ENCODE results near the gene KLF8.

The KLF8 gene

DNA sequence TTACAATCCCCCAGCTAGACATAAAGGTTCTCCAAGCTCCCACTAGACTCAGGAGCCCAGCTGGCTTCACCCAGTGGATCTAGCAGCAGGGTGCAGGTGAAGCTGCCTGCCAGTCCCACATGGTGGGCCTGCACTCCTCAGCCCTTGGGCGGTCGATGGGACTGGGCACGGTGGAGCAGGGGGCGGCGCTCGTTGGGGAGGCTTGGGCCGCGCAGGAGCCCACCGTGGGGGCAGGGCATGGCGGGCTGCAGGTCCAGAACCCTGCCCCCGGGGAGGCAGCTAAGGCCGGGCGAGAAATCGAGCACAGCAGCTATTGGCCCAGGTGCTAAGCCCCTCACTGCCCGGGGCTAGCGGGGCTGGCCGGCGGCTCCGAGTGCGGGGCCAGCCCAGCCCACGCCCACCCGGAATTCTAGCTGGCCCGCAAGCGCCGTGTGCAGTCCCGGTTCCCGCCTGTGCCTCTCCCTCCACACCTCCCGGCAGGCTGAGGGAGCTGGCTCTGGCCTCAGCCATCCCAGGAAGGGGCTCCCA, 9.6 kb upstream of the KLF8 start:
- Histone ChIP-seq H3K27ac (no peak overlapping the region), H3K36me3 (no peaks in the 10 kb centered on the region)

DNA sequence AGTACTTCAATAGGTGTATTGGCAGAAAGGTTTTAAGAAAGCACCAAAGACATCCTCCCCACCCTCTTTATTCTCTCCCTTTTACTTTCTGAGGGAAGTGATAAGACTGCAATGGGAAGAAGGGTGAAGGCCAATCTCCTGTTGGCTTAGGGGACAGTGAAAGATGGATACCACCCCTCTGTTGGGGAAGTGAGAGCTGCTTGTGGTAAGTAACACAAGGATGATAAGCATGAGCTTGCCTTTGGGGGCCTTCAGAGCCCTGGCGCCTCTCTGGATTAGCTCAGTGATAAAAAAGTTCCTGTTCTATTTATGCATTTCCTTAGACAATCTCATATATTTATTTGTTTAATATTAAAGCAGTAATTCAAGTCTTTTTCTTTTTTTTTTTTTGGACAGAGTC, 5.2 kb upstream of the KLF8 start:
- H3K9me3 ChIP-seq, result no peaks in the 10 kb centered on the region
- H3K4me3 ChIP-seq (ENCODE audit: low read depth in 1 of 2, low read length in 1 of 2), result no peak overlapping the region
- TF ChIP-seq, protein P1, sequence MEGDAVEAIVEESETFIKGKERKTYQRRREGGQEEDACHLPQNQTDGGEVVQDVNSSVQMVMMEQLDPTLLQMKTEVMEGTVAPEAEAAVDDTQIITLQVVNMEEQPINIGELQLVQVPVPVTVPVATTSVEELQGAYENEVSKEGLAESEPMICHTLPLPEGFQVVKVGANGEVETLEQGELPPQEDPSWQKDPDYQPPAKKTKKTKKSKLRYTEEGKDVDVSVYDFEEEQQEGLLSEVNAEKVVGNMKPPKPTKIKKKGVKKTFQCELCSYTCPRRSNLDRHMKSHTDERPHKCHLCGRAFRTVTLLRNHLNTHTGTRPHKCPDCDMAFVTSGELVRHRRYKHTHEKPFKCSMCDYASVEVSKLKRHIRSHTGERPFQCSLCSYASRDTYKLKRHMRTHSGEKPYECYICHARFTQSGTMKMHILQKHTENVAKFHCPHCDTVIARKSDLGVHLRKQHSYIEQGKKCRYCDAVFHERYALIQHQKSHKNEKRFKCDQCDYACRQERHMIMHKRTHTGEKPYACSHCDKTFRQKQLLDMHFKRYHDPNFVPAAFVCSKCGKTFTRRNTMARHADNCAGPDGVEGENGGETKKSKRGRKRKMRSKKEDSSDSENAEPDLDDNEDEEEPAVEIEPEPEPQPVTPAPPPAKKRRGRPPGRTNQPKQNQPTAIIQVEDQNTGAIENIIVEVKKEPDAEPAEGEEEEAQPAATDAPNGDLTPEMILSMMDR (IDR thresholded peaks at IDR 0.05), result no peak
- H3K27ac ChIP-seq, result no peak overlapping the region
- peaks cover 15% of the 10 kb centered on the region for H3K27me3 ChIP-seq
- H3K36me3 ChIP-seq, result no peaks in the 10 kb centered on the region
- no peaks in the 10 kb centered on the region for H3K4me1 ChIP-seq (ENCODE audit: control insufficient read depth in 1 of 2, insufficient read depth in 1 of 2, low read depth in 1 of 2, low read length in 1 of 2)

More for the DNA sequence above, 9.6 kb upstream of the KLF8 start:
- H3K4me3 ChIP-seq (ENCODE audit: low read depth in 1 of 2, low read length in 1 of 2), result no peak overlapping the region
- no peaks in the 10 kb centered on the region for H3K9me3 ChIP-seq
- no peaks in the 10 kb centered on the region for H3K27me3 ChIP-seq
- H3K4me1 ChIP-seq (ENCODE audit: control insufficient read depth in 1 of 2, insufficient read depth in 1 of 2, low read depth in 1 of 2, low read length in 1 of 2), result no peaks in the 10 kb centered on the region
- TF ChIP-seq, protein P1 (IDR thresholded peaks at IDR 0.05), result no peak

DNA sequence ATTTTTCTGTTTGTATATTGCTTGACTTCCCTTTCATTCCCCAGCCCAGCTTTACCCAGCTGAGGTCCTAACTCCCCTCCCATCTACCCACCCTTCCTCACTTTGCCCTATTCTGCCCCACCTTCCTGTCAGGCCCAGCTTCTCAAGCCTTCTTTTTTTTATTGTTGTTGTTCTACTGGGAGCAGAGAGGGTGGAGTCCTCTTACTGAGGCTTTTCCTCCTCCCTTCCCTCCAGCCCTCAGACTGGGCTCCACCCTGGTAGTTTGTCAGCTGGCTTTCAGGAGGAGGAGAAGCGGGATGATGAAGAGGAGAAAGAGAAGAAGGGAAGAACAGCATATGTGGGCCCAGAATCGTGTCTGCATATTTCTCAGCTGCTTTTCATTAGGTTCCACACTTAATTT, 3.2 kb upstream of the KLF8 start:
- Histone ChIP-seq H3K27me3 (peaks cover 34% of the 10 kb centered on the region), H3K4me1 (ENCODE audit: control insufficient read depth in 1 of 2, insufficient read depth in 1 of 2, low read depth in 1 of 2, low read length in 1 of 2) (no peaks in the 10 kb centered on the region), H3K9me3 (no peaks in the 10 kb centered on the region), H3K4me3 (ENCODE audit: low read depth in 1 of 2, low read length in 1 of 2) (no peak overlapping the region), H3K36me3 (no peaks in the 10 kb centered on the region), H3K27ac (no peak overlapping the region)
- TF ChIP-seq, protein P1 (IDR thresholded peaks at IDR 0.05), result no peak

DNA sequence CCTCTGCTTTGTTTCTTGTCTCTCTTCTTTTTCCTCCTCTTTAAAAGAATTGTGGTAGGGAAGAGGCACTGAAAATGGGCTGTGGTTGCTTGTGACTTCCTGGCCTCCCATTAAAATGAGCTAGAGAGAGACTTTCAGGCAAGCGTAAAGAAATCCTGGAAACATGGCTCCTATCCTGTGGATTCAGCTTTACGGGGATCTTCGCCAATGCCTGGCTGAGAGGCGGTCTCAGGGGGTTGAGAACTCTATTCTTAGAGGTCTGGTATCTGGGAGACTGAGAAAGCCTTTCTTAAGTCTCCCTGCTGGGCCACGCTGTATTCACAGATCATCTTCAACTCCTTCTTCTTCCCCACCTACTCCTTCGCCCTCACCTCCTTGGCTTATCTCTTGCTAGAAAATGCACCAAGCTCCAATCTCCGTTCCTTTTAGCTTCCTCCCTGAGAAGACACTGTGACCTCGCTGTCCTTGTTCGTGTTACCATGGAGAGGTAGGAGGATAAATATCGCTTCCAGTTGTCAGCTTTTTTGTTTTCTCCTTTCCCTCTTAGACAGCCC, 542 bp upstream of the KLF8 start:
- Histone ChIP-seq H3K36me3 (no peaks in the 10 kb centered on the region), H3K4me3 (ENCODE audit: low read depth in 1 of 2, low read length in 1 of 2) (no peak overlapping the region), H3K4me1 (ENCODE audit: control insufficient read depth in 1 of 2, insufficient read depth in 1 of 2, low read depth in 1 of 2, low read length in 1 of 2) (no peaks in the 10 kb centered on the region), H3K9me3 (no peaks in the 10 kb centered on the region), H3K27me3 (peaks cover 42% of the 10 kb centered on the region), H3K27ac (no peak overlapping the region)
- TF ChIP-seq, protein P1 (IDR thresholded peaks at IDR 0.05), result no peak

DNA sequence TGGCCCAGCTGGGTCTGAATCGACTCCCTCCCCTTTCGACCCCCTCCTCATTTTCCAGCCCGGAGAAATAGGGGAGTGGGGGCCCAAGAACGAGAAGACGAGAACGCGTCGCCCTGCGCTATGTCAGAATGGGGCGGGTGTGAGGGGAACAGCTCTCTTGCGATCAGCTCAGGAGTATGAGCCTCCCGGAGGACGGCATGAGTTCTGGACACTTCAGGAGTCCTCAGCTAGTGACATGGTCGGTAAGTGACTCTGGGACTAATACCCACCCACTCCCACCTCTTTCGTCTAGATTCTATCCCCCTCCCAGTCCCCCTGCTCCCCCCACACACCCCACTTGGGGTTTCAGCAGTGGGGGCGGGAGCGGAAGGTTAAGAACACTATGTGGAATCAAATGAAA, 944 bp downstream of the KLF8 start:
- H3K4me3 ChIP-seq (ENCODE audit: low read depth in 1 of 2, low read length in 1 of 2), result no peak overlapping the region
- H3K4me1 ChIP-seq (ENCODE audit: control insufficient read depth in 1 of 2, insufficient read depth in 1 of 2, low read depth in 1 of 2, low read length in 1 of 2), result no peaks in the 10 kb centered on the region
- H3K9me3 ChIP-seq, result no peaks in the 10 kb centered on the region
- H3K27me3 ChIP-seq, result peaks cover 42% of the 10 kb centered on the region
- H3K27ac ChIP-seq, result no peak overlapping the region
- TF ChIP-seq, protein P1 (IDR thresholded peaks at IDR 0.05), result no peak
- H3K36me3 ChIP-seq, result no peaks in the 10 kb centered on the region
